HL-60 (cell line): ENCODE measurements around the gene CTNNA1.

Source experiments
- TF ChIP-seq, protein P1 (sequence below): IDR thresholded peaks from one replicate; pipeline ENCODE4 v1.5.1; 2011; ENCODE audit warnings: low read length, control low read depth, inconsistent platforms; ENCODE audit not compliant: insufficient read depth
- TF ChIP-seq, protein P2 (sequence below): IDR thresholded peaks from 2 replicates; pipeline ENCODE4 v1.6.1; 2012; ENCODE audit warnings: low read depth; ENCODE audit not compliant: insufficient replicate concordance

DNA sequence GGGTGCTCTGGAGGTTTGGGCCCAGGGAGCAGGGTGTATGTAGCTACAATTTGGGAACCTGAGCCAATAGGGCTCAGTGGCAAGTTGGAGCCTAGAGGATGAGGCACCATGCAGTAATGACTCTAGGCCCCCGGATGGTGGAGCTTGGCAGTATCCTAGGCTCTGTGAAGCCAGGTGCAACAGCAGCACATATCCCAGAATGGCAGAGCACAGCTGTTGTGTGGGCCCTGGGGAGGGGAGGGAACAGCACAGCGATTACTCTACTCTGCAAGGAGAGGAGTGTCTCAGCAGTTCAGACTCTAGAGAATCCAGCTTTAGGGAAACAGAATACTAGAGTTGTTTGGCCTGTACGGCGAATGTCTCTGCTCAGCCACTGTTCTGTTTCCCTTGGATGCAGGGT lies 65.9 kb downstream of the CTNNA1 start:
- TF ChIP-seq, protein P1, sequence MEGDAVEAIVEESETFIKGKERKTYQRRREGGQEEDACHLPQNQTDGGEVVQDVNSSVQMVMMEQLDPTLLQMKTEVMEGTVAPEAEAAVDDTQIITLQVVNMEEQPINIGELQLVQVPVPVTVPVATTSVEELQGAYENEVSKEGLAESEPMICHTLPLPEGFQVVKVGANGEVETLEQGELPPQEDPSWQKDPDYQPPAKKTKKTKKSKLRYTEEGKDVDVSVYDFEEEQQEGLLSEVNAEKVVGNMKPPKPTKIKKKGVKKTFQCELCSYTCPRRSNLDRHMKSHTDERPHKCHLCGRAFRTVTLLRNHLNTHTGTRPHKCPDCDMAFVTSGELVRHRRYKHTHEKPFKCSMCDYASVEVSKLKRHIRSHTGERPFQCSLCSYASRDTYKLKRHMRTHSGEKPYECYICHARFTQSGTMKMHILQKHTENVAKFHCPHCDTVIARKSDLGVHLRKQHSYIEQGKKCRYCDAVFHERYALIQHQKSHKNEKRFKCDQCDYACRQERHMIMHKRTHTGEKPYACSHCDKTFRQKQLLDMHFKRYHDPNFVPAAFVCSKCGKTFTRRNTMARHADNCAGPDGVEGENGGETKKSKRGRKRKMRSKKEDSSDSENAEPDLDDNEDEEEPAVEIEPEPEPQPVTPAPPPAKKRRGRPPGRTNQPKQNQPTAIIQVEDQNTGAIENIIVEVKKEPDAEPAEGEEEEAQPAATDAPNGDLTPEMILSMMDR: no peak
- TF ChIP-seq, protein P2, sequence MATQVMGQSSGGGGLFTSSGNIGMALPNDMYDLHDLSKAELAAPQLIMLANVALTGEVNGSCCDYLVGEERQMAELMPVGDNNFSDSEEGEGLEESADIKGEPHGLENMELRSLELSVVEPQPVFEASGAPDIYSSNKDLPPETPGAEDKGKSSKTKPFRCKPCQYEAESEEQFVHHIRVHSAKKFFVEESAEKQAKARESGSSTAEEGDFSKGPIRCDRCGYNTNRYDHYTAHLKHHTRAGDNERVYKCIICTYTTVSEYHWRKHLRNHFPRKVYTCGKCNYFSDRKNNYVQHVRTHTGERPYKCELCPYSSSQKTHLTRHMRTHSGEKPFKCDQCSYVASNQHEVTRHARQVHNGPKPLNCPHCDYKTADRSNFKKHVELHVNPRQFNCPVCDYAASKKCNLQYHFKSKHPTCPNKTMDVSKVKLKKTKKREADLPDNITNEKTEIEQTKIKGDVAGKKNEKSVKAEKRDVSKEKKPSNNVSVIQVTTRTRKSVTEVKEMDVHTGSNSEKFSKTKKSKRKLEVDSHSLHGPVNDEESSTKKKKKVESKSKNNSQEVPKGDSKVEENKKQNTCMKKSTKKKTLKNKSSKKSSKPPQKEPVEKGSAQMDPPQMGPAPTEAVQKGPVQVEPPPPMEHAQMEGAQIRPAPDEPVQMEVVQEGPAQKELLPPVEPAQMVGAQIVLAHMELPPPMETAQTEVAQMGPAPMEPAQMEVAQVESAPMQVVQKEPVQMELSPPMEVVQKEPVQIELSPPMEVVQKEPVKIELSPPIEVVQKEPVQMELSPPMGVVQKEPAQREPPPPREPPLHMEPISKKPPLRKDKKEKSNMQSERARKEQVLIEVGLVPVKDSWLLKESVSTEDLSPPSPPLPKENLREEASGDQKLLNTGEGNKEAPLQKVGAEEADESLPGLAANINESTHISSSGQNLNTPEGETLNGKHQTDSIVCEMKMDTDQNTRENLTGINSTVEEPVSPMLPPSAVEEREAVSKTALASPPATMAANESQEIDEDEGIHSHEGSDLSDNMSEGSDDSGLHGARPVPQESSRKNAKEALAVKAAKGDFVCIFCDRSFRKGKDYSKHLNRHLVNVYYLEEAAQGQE: no peak
